Muscle layer of duodenum (tissue), 2 donors: ENCODE results near the gene ISCU.

ENCODE experiments used
- H3K27ac ChIP-seq: one replicate; pipeline ENCODE4 v1.7.0; 2013; ENCODE audit warnings: mild to moderate bottlenecking, low read length
- H3K27me3 ChIP-seq: one replicate; pipeline ENCODE4 v1.7.0; 2013; ENCODE audit warnings: low read depth, mild to moderate bottlenecking, control low read depth, low read length
- H3K36me3 ChIP-seq, 2 donors: one replicate each; pipeline ENCODE4 v1.7.0; 2013; ENCODE audit warnings: low read length in 2 of 2, control low read depth in 1 of 2, mild to moderate bottlenecking in 1 of 2; ENCODE audit not compliant: insufficient read depth in 2 of 2, control insufficient read depth in 1 of 2
- H3K4me1 ChIP-seq, 2 donors: one replicate each; pipeline ENCODE4 v1.7.0; 2013; ENCODE audit warnings: low read length in 2 of 2, mild to moderate bottlenecking in 2 of 2, control low read depth in 1 of 2, moderate library complexity in 1 of 2; ENCODE audit not compliant: insufficient read depth in 2 of 2, control insufficient read depth in 1 of 2
- H3K4me3 ChIP-seq, 2 donors: one replicate each; pipeline ENCODE4 v1.7.0; 2013; ENCODE audit warnings: low read length in 2 of 2, low read depth in 1 of 2, mild to moderate bottlenecking in 1 of 2
- H3K9me3 ChIP-seq, 2 donors: one replicate each; pipeline ENCODE4 v1.7.0; 2013; ENCODE audit warnings: low read length in 2 of 2, control low read depth in 1 of 2, mild to moderate bottlenecking in 1 of 2; ENCODE audit not compliant: control insufficient read depth in 1 of 2
- donor health status: healthy.

The ISCU gene

DNA sequence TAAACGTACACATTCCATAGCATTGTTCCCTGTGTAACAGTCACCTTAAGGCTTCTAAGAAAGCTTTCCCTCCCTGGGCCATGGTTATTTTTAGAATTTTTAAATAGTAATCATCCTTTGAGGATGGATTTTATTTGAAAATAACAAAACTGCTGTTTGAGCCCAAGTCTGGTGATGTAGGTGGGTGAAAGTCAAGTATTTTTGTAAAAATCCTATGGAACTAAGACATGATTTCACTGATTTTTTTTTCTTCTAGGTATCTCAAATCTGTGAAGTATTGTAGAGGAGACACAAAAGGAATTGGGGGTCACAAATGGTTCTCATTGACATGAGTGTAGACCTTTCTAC lies 1.4 kb downstream of the ISCU start:
- H3K4me3 ChIP-seq = peak overlapping the region; percentile 90 to 96
- H3K36me3 ChIP-seq = peaks cover 45% of the 10 kb centered on the region in 2 donors
- H3K27me3 ChIP-seq = no peaks in the 10 kb centered on the region
- peak overlapping the region; percentile 25 for H3K27ac ChIP-seq
- no peaks in the 10 kb centered on the region for H3K9me3 ChIP-seq
- H3K4me1 ChIP-seq = peaks cover 23 to 56% of the 10 kb centered on the region in 2 donors

DNA sequence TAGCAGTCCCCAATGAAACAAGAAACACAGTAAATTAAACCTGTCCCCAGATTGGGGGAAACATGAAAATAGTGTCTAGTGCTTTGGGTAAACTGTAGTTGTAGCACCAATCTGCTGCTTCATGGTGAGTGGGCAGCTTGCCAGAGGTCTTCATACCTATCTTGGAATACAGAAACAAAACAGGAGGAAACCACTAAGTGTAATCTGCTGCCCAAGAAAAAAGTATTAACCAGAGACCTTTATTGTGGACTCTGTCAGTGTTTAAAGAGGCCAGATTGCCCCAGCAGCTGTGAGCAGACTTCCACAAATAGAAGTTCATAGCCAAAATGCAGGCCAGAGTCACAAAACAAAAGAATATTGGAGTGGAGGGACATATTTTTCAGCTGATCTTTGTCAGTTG lies 2.3 kb downstream of the ISCU start:
- Histone ChIP-seq H3K27ac (peak overlapping the region; percentile 17), H3K4me1 (peaks cover 21 to 46% of the 10 kb centered on the region in 2 donors), H3K27me3 (no peaks in the 10 kb centered on the region), H3K9me3 (no peaks in the 10 kb centered on the region), H3K4me3 (no peak overlapping the region), H3K36me3 (peaks cover 52 to 53% of the 10 kb centered on the region in 2 donors)

DNA sequence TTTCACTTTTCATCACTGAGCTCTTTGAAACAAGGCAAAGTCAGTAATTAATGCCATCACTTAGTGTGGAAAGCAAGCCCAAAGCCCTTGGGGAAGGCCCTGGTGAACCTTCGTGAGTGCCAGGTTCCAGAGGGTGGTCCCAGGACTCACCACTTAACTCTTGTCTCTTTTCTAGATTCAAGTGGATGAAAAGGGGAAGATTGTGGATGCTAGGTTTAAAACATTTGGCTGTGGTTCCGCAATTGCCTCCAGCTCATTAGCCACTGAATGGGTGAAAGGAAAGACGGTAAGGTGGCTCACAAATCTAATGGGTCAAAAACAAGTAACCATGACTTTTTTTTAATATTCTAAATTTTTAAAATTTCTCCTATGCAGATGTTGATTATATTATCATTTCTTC lies 2.8 kb downstream of the ISCU start:
- H3K27me3 ChIP-seq = no peaks in the 10 kb centered on the region
- peaks cover 52 to 55% of the 10 kb centered on the region in 2 donors for H3K36me3 ChIP-seq
- H3K27ac ChIP-seq = peak overlapping the region; percentile 17
- no peak overlapping the region for H3K4me3 ChIP-seq
- peaks cover 17 to 42% of the 10 kb centered on the region in 2 donors for H3K4me1 ChIP-seq
- H3K9me3 ChIP-seq = no peaks in the 10 kb centered on the region

DNA sequence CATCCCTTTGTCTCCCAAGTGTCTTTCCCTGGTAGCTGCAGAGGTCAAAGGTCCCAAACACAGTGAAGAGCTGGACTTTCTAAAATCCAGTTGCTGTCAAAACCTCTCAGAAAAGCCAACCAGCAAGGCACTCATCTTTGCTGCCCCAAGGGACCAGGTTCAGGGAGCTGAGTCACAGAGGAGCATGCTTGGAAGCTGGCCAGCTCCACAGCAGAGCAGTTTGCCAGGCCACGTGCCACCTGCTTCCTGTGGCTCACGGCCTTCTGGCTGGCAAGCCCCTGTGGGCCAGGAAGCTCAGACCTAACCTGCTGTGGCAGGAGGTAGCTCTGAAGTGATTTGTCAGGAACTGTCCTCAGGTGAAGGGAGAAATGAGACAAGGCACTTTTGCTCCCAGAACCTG lies 3.6 kb downstream of the ISCU start:
- peaks cover 17 to 40% of the 10 kb centered on the region in 2 donors for H3K4me1 ChIP-seq
- H3K36me3 ChIP-seq = peaks cover 52 to 58% of the 10 kb centered on the region in 2 donors
- H3K9me3 ChIP-seq = no peaks in the 10 kb centered on the region
- no peaks in the 10 kb centered on the region for H3K27me3 ChIP-seq
- no peak overlapping the region for H3K4me3 ChIP-seq
- peak overlapping the region; percentile 76 for H3K27ac ChIP-seq

DNA sequence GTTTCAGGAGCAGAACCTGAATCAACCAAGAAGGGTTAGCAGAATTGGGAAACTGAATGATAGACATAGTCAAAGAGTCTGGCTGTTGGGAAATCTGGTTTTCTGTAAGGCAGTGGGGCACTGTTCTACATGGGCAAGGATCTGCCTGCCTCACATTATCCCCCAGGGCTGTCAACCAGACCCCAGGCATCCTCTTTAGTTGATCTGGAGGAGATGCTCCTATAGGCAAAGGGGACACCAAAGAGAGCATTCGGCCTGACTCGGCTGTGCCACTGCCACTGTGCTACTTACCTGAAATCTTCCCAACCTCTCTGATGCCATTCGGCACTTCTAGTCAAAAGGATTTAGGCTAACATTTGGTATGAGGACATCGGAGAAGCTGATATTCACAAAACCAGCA lies 4.1 kb downstream of the ISCU start:
- Histone ChIP-seq H3K27me3 (no peaks in the 10 kb centered on the region), H3K27ac (peak overlapping the region; percentile 76), H3K36me3 (peaks cover 52 to 58% of the 10 kb centered on the region in 2 donors), H3K9me3 (no peaks in the 10 kb centered on the region), H3K4me1 (peaks cover 17 to 40% of the 10 kb centered on the region in 2 donors), H3K4me3 (no peak overlapping the region)

DNA sequence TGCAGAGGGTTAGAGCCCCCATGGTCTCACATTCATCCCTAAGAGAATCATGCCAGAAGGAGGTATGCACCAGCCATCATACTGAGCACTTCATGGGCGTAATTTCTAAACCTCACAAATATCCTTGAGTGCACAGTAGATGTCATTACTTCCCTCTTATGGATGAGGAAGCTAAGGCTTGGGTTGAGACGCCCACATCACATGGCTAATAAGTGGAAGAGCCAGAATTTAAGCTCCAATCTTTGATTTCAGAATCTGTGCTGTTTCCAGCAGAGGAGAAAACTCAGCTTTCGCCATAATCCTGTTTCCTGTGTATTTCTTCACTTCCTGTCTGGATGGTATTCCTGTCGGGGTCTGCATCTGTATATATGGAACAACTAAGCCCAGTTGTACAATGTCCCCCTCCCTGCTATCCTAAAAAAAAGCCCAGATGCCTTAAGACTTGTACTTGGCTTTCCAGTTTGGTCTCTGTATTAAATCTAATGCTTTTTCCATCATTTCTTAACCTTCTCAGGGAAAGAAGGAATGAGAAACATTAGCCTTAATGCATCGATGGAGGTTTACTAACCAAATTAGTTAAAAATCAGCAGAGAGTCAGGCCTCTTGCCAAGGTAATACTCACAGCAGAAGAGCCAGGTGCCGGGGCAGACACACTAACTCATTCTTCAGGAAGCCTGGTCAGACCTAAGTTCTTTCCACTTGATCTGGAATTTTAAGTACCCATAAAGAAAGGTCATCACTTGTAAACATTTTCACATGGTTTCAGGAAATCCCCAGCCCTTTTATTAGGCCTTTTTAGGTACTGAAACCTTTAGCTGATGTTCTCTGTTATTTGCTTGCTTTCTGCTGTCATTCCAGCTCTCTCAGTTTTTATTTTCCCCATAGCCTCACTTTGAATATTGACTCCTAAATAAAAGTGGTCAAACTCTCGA lies 5.3 kb downstream of the ISCU start:
- H3K4me1 ChIP-seq = peaks cover 17 to 40% of the 10 kb centered on the region in 2 donors
- H3K36me3 ChIP-seq = peaks cover 52 to 58% of the 10 kb centered on the region in 2 donors
- H3K27me3 ChIP-seq = no peaks in the 10 kb centered on the region
- H3K4me3 ChIP-seq = no peak overlapping the region
- H3K9me3 ChIP-seq = no peaks in the 10 kb centered on the region
- peak overlapping the region; percentile 76 for H3K27ac ChIP-seq

DNA sequence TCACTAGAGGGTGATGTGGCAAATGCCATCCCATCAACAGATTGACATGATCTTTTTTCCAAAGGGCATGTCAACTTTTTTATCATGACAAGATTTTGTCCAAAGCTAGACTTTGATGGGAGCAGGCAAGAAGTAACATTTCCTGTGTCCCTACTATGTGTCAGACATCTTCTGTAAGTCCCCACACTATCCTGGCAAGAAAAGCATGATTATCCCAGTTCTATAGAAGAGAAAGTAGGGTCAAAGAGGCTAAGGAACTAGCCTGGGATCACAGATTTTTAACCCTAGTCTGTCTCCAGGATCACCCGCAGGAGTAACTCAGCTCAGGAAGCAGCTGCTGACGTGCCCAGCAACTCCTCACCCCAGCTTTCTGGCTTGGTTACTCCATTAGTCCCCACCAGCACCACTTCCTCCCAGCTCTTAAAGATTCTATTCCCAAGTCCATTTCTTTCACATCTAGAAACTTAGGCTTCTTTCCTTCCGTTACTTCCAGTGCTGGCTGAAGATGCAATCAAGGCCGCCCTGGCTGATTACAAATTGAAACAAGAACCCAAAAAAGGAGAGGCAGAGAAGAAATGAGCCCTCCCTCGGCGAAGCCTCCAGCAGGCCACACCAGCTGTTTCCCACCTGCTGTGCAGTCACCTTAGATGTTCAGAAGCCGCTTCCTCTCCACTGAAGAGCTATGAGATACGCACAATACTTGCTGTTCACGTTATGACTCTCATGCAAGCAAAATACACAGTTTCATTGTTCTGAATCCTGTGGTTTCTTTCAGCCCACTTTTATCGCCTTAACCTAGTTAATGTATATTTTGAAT lies 6.2 kb downstream of the ISCU start:
- no peaks in the 10 kb centered on the region for H3K27me3 ChIP-seq
- H3K36me3 ChIP-seq = peaks cover 52 to 58% of the 10 kb centered on the region in 2 donors
- no peak overlapping the region for H3K4me3 ChIP-seq
- peaks cover 17 to 38% of the 10 kb centered on the region in 2 donors for H3K4me1 ChIP-seq
- H3K9me3 ChIP-seq = no peaks in the 10 kb centered on the region
- H3K27ac ChIP-seq = peak overlapping the region; percentile 76

DNA sequence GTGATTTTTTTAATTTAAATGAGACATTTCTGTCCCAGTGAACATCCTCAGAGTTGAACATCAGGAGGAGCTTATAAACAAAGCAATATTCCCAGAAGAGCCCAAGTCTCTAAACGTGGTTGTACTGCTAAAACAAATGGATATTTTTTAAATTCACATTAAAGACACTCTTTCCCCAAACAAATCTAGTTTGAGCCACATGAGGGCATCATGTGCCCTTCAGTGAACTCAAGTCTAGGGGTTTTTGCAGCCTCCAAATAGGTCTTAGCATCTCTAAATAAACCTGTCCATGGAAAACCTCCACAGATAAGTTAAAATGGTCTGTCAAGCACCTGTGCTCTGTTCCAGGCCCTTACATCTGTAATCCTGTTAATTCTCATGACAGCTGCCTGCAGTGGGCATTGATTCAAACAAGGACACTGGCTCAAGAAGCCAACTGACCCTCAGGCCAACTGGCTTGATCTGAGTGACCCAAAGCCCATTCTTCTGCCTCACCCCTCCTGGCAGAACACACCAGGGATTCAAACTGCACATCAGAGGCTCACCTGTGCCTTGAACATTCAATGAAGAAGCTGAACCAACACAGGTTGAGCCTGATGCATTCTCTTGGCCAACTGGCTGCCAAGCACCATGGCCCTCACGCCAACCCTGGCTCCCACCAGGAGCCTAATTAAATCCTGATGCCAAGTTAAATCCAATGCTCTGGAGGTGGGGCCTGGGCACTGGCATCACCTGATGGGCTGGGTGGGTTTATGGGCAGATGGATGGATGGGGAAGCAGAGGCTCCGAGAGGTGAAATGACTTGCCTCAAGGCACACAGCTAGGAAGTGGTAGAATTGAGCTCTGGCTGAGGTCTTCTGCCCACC lies 8.6 kb downstream of the ISCU start:
- Histone ChIP-seq H3K4me1 (peaks cover 12 to 16% of the 10 kb centered on the region in 2 donors), H3K36me3 (peaks cover 33 to 41% of the 10 kb centered on the region in 2 donors), H3K27me3 (no peaks in the 10 kb centered on the region), H3K4me3 (no peak overlapping the region), H3K9me3 (no peaks in the 10 kb centered on the region), H3K27ac (no peak overlapping the region)

DNA sequence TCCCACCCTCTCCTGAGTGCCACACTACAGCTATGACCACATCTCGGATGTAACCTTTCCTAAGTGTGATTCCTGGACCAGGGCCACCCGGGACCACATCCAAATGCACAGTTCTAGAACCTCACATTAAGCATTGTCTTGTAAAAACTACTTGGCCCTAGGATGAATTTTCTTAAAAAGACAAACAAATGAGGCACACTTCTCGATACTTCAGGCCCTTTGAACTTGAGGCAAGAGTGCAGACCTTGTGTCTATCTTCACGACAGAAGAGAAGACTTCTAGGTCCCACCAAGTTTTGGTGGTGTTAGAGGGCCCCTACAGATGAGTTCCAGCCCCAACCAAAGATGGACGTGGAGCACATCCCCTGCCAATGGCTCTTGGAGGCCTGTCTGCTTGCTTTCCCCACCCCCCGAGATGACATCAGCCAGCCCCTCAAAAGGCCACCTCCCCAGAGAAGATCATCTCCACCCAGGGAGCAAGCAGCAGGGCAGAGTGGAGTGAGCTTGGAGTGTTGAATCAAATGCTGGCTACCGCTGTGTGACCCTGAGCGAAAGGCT lies 9.3 kb downstream of the ISCU start:
- H3K9me3 ChIP-seq = no peaks in the 10 kb centered on the region
- peaks cover 27 to 34% of the 10 kb centered on the region in 2 donors for H3K36me3 ChIP-seq
- H3K27me3 ChIP-seq = no peaks in the 10 kb centered on the region
- H3K27ac ChIP-seq = no peak overlapping the region
- H3K4me3 ChIP-seq = no peak overlapping the region
- H3K4me1 ChIP-seq = peaks cover 8 to 9% of the 10 kb centered on the region in 2 donors

DNA sequence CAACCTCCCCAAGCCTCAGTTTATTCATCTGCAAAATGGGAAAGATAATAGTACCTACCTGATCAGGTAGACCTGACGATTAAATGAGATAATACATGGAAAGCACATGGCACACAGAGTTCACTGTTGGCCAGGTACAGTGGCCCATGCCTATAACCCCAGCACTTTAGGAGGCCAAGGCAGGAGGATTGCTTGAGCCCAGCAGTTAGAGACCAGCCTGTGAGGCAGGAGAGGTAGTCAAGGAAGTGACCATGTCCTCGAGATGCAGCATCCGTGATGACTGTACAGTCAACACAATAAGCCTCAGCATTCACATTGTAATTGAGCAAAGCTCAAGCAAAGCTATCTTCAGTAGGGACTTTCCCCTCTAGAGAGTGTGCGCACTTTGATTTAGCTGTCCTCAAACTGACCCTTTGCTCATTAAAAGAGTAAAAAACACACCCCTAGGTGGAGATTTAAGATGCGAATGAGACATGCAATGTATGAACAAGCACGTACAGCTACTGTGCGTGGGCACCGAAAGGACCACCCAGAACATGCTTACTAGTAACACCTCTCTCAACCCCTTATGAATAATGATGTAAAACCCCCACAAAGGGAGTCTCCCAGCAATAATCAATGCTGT lies 9.9 kb downstream of the ISCU start:
- Histone ChIP-seq H3K9me3 (no peaks in the 10 kb centered on the region), H3K27ac (no peak overlapping the region), H3K36me3 (peaks cover 21 to 28% of the 10 kb centered on the region in 2 donors), H3K4me1 (peaks cover 3% of the 10 kb centered on the region in 2 donors), H3K4me3 (no peak overlapping the region), H3K27me3 (no peaks in the 10 kb centered on the region)
